GM21528 (cell line): ENCODE results near the gene METTL25B.

Experiments
- ATAC-seq: cut with Tn5 transposase; IDR thresholded peaks from one replicate; pipeline ENCODE4 v1.9.1; 2021; ENCODE audit warnings: mild to moderate bottlenecking, moderate library complexity; ENCODE audit not compliant: unreplicated experiment, low FRiP score

Gene METTL25B

DNA sequence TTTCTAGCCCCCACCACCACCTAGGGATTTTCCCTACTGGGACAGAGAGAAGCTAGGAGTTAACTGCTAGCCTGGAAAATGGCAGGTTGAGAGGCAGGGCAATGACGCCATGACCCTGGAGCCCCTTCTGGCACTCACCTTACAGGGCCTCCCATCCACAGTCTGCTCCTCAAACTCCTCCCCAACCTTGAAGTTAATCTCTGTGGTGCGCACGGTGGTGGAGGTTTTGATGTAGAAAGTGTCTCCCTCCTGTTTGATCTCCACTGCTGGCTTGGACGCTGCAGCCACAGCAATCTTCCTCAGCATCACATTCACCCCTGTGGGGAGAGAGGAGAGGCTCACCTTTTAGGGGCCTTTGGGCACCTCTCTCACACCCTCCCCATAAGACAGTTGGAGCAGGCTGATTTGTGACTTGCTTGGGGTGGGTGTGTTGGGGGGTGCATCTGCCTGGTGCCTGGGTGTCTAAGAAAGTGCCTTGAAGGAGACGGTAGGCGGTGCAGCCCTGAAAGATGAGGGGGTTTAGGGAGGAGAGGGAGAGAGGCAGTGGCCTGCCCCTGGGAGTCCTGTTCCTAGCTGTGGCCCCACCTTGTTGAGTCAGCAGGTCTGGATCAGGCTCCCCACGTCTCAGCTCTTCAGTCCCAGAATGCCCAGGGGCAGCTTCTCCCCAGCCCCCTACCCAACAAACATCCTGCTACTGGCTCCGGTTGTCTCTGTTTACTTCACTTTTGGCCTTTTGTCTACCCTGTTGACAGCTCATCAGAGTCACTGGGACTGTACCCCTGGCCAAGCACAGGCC, 27.3 kb upstream of the METTL25B start:
- ATAC-seq, result no peak

DNA sequence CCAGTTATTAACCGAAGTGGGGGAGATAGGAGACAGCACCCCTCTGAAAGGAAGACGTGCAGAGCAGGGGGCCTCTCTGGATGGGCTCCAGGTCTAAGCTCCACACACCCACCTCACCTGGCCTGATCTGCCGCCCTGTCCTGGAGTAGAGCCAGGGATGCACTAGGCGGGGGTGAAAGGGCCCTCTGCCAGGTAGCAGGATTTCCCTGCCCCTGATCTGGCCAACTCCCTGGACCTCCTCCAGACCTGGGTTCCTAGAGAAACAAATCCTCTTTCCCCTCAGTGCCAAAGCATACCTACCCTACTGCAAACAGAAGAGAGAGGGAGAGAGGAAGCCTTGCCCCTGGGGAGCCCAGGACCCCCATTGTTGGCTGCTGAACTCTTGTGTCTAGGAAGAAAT, 24.9 kb upstream of the METTL25B start:
- no peak for ATAC-seq

DNA sequence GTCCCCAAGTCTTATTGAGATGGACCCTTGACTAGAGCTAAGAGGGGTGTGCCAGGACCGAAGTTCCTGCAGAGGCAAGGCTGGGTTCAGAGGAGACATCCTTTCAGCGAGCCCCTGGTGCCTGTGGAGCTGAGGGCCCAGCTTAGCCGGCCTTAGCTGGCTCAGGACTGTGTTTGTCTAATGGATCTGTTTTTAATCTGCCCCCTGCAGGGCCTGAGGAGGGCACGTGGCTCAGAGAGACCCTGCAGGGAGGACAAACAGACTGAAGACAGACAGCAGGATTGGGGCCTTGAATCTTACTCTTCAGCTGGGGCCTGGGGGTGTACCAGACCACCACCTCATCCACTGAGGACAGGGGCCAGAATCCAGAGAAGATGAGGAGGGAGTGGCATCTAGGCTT, 24.5 kb upstream of the METTL25B start:
- no peak for ATAC-seq

DNA sequence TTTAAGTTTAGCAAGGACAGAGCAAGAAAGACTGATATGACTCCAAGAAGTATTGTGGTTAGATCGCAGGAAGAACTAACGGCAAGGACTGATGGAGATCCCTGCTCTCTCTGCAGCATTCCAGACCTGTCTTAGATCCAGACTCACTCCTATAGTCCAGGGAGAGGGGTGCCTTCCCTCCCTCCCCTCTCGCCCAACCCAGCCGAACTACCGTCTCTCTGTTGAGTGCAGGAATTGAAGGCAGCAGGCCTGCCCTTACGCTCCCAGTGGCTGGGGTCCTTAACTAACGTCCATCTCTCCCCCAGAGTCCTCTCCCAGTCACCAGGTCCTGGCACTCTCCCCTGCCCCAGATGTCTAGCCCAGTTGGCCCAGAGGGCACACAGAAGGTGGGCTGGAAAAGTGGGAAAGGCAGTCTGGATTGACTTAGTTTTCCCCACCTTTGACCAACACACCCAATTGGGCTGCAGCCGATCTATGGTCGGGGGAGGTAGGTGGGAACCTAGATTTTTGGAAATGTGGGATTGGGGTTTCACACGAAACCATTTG, 24.0 kb upstream of the METTL25B start:
- no peak for ATAC-seq

DNA sequence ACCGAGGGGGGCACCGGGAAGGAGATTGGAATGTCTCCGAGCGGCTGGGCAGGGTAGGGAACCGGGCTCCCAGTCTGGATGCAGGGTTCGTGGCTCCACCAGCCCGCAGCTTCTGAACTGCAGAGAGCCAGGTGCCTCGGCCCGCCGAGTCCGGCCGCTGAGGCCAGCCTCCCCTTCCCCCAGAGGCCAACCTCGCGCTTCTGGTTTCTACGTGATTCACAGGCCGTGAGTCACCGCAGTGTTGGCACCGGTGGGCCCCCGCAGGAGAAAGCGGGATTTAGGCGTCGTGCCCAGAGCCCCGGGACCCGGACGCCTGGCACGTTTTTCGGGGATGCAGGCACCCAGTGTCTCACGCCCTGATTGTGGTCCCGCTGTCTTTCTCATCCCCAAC, 23.3 kb upstream of the METTL25B start:
- ATAC-seq, result no peak

DNA sequence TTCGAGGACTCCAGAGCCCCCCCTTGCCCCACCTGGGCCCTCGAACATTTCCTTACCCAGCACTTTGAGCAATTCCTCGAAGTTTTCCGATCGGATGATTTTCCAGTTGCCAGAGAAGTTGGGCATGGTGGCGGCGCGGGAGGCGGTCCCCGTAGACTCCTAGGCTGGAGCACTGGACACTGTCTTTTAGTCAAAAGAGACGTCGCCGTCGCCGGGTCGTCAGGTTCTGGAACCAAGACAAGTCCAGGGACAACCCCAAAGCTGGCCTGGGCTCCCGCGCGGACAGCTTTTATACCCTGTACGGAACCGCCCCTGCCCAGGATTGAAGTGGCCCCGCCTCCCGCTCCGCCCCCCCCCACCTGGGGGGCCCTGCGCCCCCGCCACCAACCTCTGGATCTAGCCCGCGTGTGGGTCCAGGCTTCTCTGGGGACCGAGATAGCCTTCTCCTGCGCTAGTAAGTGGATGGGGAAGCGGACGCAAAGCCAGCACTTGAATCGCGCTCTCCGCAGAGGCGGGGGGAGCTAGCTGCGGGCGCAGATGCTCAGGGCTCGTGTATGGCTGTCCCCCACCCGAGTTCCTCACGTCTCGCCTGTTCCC, 22.9 kb upstream of the METTL25B start, which contains the start of gene CRABP2:
Gene CRABP2 (minus strand): TSS at position 263 of the 597 bp plus-strand sequence. CDS start 137 bp downstream, at position 126.
- no peak for ATAC-seq

DNA sequence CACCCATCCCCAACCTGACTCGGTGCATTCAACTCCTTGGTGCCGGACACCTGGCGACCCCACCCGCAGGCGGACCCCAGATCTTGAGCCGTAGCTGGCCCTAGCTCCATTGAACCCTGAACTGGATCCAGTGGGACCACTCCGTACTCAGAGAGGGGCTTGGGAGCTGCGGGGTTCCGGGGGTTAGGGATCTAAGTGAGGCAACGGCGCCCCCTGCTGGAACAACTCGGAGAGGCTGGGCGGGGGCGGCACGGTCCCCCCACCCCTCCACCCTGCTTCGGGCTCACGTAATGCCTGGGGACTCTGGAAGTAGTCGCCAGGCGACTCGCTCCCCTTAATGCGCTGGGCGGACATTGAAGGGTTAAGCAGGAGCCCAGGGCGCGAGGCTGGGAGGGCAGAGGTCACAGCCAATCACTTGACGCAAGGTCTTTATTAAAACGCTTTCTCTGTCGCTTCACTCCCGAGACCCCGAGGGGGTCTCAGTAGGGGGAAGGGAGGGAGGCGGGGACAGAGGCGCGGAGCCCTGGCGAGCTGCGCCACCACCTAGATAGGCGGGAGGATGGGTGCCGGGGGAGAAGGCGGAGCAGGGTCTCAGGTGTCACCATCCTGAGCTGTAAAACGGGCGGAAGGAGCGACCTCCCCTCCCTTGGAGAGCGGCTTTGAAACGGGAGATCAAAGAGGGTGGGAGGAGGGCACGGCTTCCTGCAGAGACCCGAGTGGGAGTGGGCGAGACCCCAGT, 22.2 kb upstream of the METTL25B start:
- no peak for ATAC-seq

DNA sequence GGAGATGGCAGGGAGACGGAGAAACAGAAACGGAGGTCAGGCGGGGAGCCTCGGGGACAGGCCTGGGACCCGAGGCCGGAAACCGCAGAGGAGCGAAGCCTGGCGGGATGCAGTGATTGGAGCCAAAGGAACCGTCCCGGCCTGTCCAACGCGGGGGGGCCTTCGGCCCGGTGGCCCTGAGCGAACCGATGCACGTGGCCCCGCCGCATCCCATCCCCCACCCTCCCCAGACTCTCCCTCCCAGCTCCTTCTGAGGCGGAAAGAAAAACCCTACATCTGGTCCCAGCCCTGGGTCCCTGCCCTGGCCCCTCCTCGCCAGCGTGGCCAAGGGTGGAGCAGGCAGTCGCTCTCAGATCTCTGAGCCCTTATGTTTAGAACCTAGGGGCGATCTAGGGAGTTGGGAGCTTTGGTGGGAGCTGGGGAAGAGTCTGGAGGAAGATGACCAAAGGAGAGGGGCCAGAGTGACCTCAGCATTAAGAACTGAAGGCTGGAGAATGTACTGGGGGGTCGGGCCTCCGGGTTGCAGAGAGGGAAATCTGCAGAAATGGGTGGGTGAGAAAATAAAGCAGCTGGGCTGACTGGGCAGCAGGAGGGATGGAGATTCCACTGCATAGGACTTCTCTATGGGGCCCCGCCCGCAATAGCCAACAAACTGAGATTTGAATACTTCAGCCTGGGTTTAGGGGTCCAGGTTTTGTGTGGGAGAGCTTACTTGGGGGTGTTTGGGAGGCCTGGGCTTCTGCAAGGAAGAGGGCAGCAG, 21.4 kb upstream of the METTL25B start:
- no peak for ATAC-seq

DNA sequence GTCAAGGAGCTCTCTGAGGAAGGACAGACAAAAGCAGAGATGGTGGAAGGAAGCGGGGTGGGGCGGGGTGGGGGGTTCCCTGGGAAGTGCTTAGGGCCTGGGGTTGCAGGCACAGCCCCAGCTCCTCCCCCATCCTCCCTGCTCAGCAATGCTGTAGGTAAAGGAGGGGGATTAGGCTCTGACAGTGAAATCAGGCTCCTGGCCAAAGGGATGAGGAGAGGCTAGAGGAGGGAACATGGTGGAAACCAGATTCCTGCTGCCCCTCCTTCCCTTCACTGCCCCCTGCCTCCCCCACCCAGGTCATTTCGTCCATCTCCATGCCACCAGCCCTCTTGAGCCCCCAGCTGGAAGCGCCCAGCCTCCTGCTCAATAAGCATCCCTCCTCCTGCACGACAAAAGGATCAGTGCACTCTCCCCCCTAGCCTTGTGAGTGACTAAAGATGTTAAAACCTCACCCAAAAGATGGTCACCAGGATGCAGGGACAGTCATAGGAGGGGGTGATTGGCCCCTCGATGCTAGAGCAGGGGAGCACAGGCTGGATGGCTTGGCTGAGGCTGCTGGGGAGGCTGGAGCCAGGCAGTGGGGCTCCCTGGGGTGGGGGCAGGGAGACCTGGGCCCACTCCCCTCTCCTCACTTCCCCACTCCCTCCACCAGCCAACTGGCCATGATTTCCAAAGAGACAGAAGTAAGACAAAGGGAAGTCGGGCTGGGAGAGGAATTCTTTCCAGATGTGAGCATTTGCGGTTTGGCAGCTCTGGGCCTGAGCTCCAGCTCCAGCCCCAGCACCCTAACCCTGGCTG, 20.7 kb upstream of the METTL25B start:
- ATAC-seq, result no peak

DNA sequence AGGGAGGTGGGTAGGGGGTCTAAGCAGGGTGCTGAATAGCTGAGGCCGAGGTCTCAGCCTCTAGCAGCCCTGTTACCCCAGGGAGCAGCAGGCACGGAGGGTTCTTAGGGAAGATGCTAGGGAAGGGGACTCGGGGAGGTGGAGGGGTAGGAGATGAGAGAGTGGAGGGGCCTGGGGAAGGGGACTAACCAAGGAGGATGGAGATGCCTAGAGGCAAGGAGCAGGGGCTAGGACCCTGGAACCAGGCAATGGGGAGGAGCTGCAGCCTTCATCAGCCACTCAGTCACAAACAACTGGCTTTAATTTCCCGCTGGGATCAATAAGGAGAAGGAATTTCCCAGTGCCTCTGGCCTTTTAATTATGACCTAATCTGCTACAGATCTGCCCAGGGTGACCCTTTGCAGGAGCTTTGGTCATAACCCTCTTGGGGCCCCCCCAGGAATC, 20.0 kb upstream of the METTL25B start:
- ATAC-seq, result no peak

DNA sequence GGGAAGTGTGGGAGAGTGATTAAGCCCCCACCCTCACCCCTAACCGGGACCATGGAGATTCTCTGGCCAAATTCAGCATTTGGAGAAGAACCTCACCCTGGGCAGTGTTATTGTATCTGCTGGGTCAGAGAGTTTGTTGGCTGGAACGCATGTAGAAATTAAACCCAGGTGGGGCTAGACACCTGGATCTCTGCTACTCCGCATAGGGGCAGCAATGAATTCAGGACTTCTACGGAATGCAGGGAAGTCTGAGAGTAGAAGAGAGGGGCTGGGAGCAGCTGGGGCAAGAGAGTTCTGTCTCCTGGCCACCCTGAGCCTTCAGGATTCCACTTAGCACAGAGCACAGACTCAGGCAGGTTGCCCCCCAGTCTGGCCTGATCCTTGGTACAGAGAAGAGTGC, 19.2 kb upstream of the METTL25B start:
- no peak for ATAC-seq

DNA sequence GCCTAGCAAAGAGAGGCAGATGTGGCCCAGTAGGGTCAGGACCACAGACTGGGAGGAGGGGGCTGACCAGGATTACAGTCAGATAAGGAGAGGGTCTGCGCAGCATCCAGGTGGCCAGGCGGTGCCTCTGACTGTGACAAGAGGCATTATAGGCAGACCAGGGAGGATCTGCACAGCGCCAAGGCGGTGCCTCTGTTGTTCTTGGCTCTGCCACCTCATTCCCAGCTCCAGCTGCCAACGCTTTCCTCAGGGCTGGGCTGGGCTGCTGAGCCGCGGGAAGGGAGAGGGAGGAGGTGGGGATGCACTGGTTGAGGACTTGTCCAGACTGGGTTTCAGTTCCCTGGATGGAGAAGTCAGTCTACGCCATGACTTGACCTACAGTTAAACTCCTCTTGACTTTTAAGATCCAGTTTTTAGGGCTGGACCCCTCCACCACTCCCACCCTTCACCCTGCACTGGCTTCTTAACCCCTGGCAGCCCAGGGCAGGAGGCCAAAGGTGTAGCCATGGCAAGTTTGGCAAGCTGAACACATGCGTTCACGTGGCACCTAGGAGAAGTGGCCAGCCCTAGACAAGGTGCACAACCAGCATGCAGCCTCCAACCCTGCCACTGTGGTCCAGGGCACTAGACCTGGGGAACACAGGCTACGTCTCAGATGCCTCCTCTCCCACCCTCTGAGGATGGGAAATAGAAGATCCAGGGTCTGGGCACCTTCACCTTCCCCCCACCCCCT, 18.3 kb upstream of the METTL25B start:
- no peak for ATAC-seq

DNA sequence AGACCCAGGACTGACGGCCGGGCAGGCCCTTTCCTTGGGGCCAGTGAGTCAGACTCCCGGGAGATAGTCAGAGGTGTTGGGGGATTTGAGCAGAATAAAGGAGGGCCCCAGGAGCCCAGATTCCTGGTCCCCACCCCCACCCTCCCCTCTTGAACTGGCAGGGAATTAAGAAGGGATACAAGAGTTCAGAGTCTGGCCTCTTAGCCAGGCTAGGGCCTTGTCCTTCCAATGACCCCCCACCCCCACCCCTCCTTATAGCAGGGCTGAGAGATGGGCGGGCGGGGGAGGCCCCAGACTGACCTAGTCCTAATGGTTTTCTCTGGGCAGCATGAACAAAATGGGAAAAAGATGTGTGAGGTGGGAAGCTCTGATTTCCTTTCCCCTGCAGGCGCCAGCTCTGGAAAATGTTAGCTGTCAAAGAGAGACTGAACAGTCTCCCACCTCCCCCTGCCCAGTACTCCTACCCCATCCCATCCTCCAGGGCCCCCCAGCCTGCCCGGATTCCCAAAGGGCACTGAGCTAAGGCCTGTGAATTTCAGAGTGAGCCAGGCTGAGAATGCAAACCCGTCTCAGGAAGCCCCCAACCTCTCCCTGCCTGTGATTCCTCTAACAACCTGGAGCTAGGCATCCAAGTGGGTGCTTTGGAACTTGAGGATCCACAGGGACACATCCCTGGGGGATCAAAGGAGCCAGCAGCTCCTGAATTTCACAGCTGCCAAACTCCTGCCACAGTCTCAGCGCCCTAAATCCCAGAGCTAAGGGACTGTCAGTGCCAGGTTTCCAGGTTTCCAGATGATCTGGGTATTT, 17.1 kb upstream of the METTL25B start:
- no peak for ATAC-seq

DNA sequence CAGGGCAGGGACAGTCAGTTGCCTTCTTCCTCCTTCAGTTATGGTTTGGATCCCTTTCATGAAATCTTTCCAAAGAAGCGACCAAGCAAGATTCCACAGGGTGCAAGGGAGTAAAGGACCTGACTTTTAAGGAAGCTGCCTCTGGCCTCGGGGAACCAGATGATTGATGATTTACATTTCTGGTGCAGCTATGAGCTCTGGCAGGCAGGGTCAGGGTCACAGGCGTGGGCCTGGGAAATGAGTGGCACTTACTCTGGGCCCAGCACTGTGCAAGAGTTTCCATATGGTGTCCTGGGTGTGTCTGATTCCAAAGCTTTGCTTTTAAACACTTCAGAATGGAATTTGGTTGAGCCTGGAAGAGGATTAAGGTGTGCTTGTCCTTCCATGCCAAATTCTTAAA, 15.6 kb upstream of the METTL25B start:
- ATAC-seq, result no peak

DNA sequence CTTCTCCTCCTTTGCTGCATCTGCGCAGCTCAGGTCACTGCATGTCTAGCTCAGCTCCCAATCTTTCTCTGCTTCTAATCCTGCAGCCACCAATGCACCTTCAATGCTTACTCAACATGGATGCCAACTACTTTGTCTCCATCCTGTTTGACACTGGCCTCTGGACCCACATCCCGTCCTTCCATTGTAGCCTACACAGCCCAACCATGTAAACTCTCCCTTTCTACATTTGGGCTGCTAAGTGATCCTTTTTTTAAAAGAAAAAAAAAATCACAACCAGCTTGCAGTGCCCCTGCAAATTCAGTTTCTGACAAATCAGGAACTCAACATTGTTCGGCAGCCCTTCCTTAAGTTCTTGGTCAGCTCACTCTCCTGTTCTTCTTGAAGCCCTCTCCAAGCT, 13.4 kb upstream of the METTL25B start:
- no peak for ATAC-seq

DNA sequence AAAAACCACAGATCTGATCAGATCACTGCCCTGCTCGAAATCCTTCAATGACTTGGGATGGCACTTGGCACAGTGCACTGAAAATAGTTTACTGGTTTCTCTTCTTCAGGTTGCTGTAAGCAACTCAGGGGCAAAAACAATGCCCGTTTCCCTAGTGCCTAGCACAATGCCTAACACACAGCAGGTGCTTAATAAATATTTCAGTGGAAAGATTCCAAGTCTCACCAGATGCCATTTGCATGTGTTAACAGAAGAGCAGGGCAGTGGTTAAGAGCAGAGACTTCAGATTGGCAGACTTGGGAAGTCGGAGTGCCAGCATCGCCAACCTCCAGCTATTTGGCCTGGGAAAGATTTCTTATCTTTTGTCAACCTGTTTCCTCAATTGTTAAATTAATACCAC, 10.9 kb upstream of the METTL25B start:
- ATAC-seq, result no peak

DNA sequence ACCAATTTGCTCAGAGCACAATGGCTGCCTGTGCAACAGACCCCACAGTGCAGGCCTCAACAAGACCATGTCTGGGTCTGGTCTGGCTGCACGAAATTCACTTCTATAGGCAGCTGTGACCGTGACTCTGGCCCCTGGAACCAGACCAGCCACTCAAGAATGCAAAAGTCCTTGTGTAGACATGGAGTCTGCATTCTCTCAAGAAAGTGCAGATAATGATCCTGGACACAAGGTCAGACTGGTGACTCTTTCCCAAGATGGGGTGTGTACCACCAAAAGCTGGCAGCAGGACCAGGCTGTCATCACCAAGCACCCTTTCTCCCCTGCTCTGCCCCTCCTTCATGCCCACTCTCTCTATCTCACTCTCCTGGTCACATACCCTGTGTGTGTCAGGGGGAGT, 7.1 kb upstream of the METTL25B start:
- no peak for ATAC-seq

DNA sequence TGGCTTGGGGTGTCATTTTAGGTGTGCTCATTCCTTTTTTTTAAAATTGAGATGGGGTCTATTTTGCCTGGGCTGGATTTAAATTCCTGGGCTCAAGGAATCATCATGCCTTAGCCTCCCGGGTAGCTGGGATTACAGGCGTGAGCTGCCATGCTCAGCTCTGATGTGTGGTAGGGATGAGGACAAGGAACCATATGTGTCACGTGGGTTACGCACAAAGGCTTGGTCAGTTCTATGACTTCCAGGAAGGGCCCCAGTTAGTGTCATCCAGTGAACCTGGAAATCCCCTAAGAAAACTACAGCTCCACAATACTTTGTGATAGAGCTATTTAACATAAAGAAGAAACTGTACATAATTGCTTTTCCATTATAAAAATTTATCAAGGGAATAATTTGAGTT, 6.7 kb upstream of the METTL25B start:
- ATAC-seq, result no peak
